HFFc6 (cell line): ENCODE data around the gene TMEM129. TPM values are rescaled to one million over a fixed set of nuclear protein-coding genes. Genes with fewer than 3 reads are reported as not detected.

Source experiments
- DNase-seq: peaks from one replicate; pipeline ENCODE4 v3.0.0-alpha.2; 2018
- H3K27ac Mint-ChIP-seq: 2 replicates; pipeline ENCODE4 v1.8.0; 2020; ENCODE audit warnings: mild to moderate bottlenecking, mixed read lengths
- H3K27me3 Mint-ChIP-seq: 2 replicates; pipeline ENCODE4 v1.8.0; 2021; ENCODE audit warnings: mild to moderate bottlenecking, moderate library complexity, mixed read lengths; ENCODE audit not compliant: insufficient read depth
- H3K36me3 Mint-ChIP-seq: 2 replicates; pipeline ENCODE4 v1.8.0; 2021; ENCODE audit warnings: low read depth, mixed read lengths
- H3K4me1 Mint-ChIP-seq: 2 replicates; pipeline ENCODE4 v1.8.0; 2020; ENCODE audit warnings: low read depth, mixed read lengths
- H3K4me3 Mint-ChIP-seq: 2 replicates; pipeline ENCODE4 v1.8.0; 2020; ENCODE audit warnings: mild to moderate bottlenecking, moderate library complexity, mixed read lengths
- H3K9me3 Mint-ChIP-seq: 2 replicates; pipeline ENCODE4 v1.8.0; 2020; ENCODE audit warnings: mild to moderate bottlenecking, mixed read lengths
- total RNA-seq, 6 experiments: library from RNA; stranded (reverse); fragmentation: NEBNext Ultra II Directional; extraction: Animal tissue kit (Norgen Biotek cat#: 25700); gene quantifications; 2 replicates in 1 of 6; 3 replicates in 5 of 6; pipeline ENCODE4 v1.2.3, GENCODE V29; 2021
- TF ChIP-seq, protein P1 (sequence below): fragments of 200-600 bp; sonication (generic); IDR thresholded peaks from 2 replicates; pipeline ENCODE4 v1.5.0; 2021; ENCODE audit warnings: antibody characterized with exemption, mild to moderate bottlenecking

TMEM129 gene
- total RNA-seq, 6 experiments from 2014 or later, result 24.6 to 36.7 (median 27.7) TPM

- H3K27me3 Mint-ChIP-seq, result peaks cover 1% of the 10 kb centered on the region; the same call in 1 of the 2 replicates
- DNase-seq, result no peak
- TF ChIP-seq, protein P1, sequence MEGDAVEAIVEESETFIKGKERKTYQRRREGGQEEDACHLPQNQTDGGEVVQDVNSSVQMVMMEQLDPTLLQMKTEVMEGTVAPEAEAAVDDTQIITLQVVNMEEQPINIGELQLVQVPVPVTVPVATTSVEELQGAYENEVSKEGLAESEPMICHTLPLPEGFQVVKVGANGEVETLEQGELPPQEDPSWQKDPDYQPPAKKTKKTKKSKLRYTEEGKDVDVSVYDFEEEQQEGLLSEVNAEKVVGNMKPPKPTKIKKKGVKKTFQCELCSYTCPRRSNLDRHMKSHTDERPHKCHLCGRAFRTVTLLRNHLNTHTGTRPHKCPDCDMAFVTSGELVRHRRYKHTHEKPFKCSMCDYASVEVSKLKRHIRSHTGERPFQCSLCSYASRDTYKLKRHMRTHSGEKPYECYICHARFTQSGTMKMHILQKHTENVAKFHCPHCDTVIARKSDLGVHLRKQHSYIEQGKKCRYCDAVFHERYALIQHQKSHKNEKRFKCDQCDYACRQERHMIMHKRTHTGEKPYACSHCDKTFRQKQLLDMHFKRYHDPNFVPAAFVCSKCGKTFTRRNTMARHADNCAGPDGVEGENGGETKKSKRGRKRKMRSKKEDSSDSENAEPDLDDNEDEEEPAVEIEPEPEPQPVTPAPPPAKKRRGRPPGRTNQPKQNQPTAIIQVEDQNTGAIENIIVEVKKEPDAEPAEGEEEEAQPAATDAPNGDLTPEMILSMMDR, result no peak
Measured at GRCh38 chr4:1752284-1753041, 31.3 kb upstream of the TMEM129 start.

GRCh38 chr4:1751919-1752283 is 30.8 kb upstream of the TMEM129 start:
- Mint-ChIP-seq H3K9me3 (no peaks in the 10 kb centered on the region), H3K36me3 (no peaks in the 10 kb centered on the region), H3K27me3 (peaks cover 1% of the 10 kb centered on the region; the same call in 1 of the 2 replicates), H3K4me1 (no peaks in the 10 kb centered on the region), H3K27ac (no peak overlapping the region), H3K4me3 (no peak overlapping the region)
- TF ChIP-seq, protein P1, result no peak
- no peak for DNase-seq

More at GRCh38 chr4:1752284-1753041, 31.3 kb upstream of the TMEM129 start:
- Mint-ChIP-seq H3K4me3 (no peak overlapping the region), H3K27ac (no peak overlapping the region), H3K36me3 (no peaks in the 10 kb centered on the region), H3K4me1 (no peaks in the 10 kb centered on the region), H3K9me3 (no peaks in the 10 kb centered on the region)

- TF ChIP-seq, protein P1, result no peak
- H3K27ac Mint-ChIP-seq, result no peak overlapping the region
- no peaks in the 10 kb centered on the region for H3K4me1 Mint-ChIP-seq
- H3K27me3 Mint-ChIP-seq, result peaks cover 1% of the 10 kb centered on the region; the same call in 1 of the 2 replicates
- no peak for DNase-seq
- H3K36me3 Mint-ChIP-seq, result no peaks in the 10 kb centered on the region
- no peaks in the 10 kb centered on the region for H3K9me3 Mint-ChIP-seq
- H3K4me3 Mint-ChIP-seq, result no peak overlapping the region
Measured at GRCh38 chr4:1751155-1751918, 30.2 kb upstream of the TMEM129 start.

- H3K36me3 Mint-ChIP-seq, result no peaks in the 10 kb centered on the region
- TF ChIP-seq, protein P1, result no peak
- no peak overlapping the region for H3K27ac Mint-ChIP-seq
- no peaks in the 10 kb centered on the region for H3K4me1 Mint-ChIP-seq
- no peaks in the 10 kb centered on the region for H3K9me3 Mint-ChIP-seq
- peaks cover 1% of the 10 kb centered on the region; the same call in 1 of the 2 replicates for H3K27me3 Mint-ChIP-seq
- DNase-seq, result no peak
- no peak overlapping the region for H3K4me3 Mint-ChIP-seq
Measured at GRCh38 chr4:1750381-1751154, 29.4 kb upstream of the TMEM129 start.

DNA sequence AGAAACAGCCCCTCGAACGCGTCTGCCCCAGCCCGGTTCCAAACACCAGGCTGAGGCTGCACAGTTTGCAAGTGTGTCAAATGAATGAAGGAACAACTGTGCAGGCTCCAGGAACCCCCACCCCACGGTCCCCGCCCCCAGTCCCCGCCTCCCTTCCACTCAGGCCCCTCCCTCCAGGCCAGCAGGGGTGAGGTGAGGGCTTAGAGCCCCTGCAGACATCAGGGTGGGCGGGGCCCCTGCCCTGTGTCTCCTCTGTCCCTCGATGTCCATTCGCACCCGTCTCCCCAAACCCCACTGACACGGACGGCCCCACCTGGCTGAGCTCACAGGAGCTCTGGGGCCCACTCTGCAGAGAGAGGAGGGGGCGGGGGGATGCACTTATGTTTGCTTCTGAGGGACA is 28.7 kb upstream of the TMEM129 start:
- Mint-ChIP-seq H3K4me1 (no peaks in the 10 kb centered on the region), H3K27me3 (peaks cover 1% of the 10 kb centered on the region; the same call in 1 of the 2 replicates), H3K27ac (no peak overlapping the region), H3K4me3 (no peak overlapping the region), H3K36me3 (no peaks in the 10 kb centered on the region), H3K9me3 (no peaks in the 10 kb centered on the region)
- TF ChIP-seq, protein P1, result no peak
- DNase-seq, result no peak
